ENCODE data around the gene PTPRD. TPM values are rescaled to one million over a fixed set of nuclear protein-coding genes. Genes with fewer than 3 reads are reported as not detected.

PTPRD gene
- total RNA-seq, 1 experiment from 2014 or later: 70.1 TPM

- Histone ChIP-seq H3K27me3 (replicated peaks; ENCODE audit: control insufficient read depth, insufficient read depth, low read length) (no peaks in the 10 kb centered on the region), H3K4me1 (no peaks in the 10 kb centered on the region), H3K4me3 (ENCODE audit: low read depth, low read length) (no peak overlapping the region), H3K36me3 (ENCODE audit: control insufficient read depth, insufficient read depth, low read length) (no peaks in the 10 kb centered on the region), H3K9me3 (no peaks in the 10 kb centered on the region)
- intact Hi-C loops (cut with micrococcal nuclease; ENCODE audit: unreplicated experiment): no loop called here
- POLR2A ChIA-PET: no interaction called here
- no peak overlapping the region for H3K27ac Mint-ChIP-seq (ENCODE audit: unreplicated experiment)
- CTCF ChIA-PET: no interaction called here
- H3K4me1 Mint-ChIP-seq (ENCODE audit: low read depth, unreplicated experiment): no peaks in the 10 kb centered on the region
- DNase-seq: no peak
- H3K27me3 Mint-ChIP-seq (ENCODE audit: insufficient read depth, unreplicated experiment): no peaks in the 10 kb centered on the region
- no TSS peak for BruUV-seq (replicated peaks)
- H3K4me3 Mint-ChIP-seq (ENCODE audit: unreplicated experiment): no peak overlapping the region
- H3K9me3 Mint-ChIP-seq (ENCODE audit: unreplicated experiment): no peaks in the 10 kb centered on the region
- TF ChIP-seq CTCF (IDR thresholded peaks at IDR 0.05; ENCODE audit: insufficient read depth in 1 of 2, low read depth in 1 of 2, low read length in 1 of 2, severe bottlenecking in 1 of 2, unreplicated experiment in 1 of 2): no peak
- no peaks in the 10 kb centered on the region for H3K36me3 Mint-ChIP-seq (ENCODE audit: insufficient read depth, unreplicated experiment)
Observed at GRCh38 chr9:9904041-9904440, 708.8 kb downstream of the PTPRD start.

GRCh38 chr9:9901624-9902023 lies 711.2 kb downstream of the PTPRD start:
- Histone ChIP-seq H3K4me1 (no peaks in the 10 kb centered on the region), H3K4me3 (ENCODE audit: low read depth, low read length) (no peak overlapping the region), H3K9me3 (no peaks in the 10 kb centered on the region), H3K27me3 (replicated peaks; ENCODE audit: control insufficient read depth, insufficient read depth, low read length) (no peaks in the 10 kb centered on the region), H3K36me3 (ENCODE audit: control insufficient read depth, insufficient read depth, low read length) (no peaks in the 10 kb centered on the region)
- no peak for TF ChIP-seq CTCF (IDR thresholded peaks at IDR 0.05; ENCODE audit: insufficient read depth in 1 of 2, low read depth in 1 of 2, low read length in 1 of 2, severe bottlenecking in 1 of 2, unreplicated experiment in 1 of 2)
- Mint-ChIP-seq H3K36me3 (ENCODE audit: insufficient read depth, unreplicated experiment) (no peaks in the 10 kb centered on the region), H3K27ac (ENCODE audit: unreplicated experiment) (no peak overlapping the region), H3K4me3 (ENCODE audit: unreplicated experiment) (no peak overlapping the region), H3K27me3 (ENCODE audit: insufficient read depth, unreplicated experiment) (no peaks in the 10 kb centered on the region), H3K9me3 (ENCODE audit: unreplicated experiment) (no peaks in the 10 kb centered on the region), H3K4me1 (ENCODE audit: low read depth, unreplicated experiment) (no peaks in the 10 kb centered on the region)
- POLR2A ChIA-PET: no interaction called here
- DNase-seq: no peak
- CTCF ChIA-PET: no interaction called here
- intact Hi-C loops (cut with micrococcal nuclease; ENCODE audit: unreplicated experiment): no loop called here
- no TSS peak for BruUV-seq (replicated peaks)

GRCh38 chr9:9893837-9894236 lies 719.0 kb downstream of the PTPRD start:
- no peak overlapping the region for H3K27ac Mint-ChIP-seq (ENCODE audit: unreplicated experiment)
- Histone ChIP-seq H3K36me3 (ENCODE audit: control insufficient read depth, insufficient read depth, low read length) (no peaks in the 10 kb centered on the region), H3K9me3 (no peaks in the 10 kb centered on the region), H3K4me1 (no peaks in the 10 kb centered on the region), H3K4me3 (ENCODE audit: low read depth, low read length) (no peak overlapping the region), H3K27me3 (replicated peaks; ENCODE audit: control insufficient read depth, insufficient read depth, low read length) (no peaks in the 10 kb centered on the region)
- no peak overlapping the region for H3K4me3 Mint-ChIP-seq (ENCODE audit: unreplicated experiment)
- ChIA-PET POLR2A (no interaction called here), CTCF (no interaction called here)
- no peak for DNase-seq
- no peaks in the 10 kb centered on the region for H3K4me1 Mint-ChIP-seq (ENCODE audit: low read depth, unreplicated experiment)
- no peak for TF ChIP-seq CTCF (IDR thresholded peaks at IDR 0.05; ENCODE audit: insufficient read depth in 1 of 2, low read depth in 1 of 2, low read length in 1 of 2, severe bottlenecking in 1 of 2, unreplicated experiment in 1 of 2)
- no peaks in the 10 kb centered on the region for H3K27me3 Mint-ChIP-seq (ENCODE audit: insufficient read depth, unreplicated experiment)
- BruUV-seq (replicated peaks): no TSS peak
- H3K36me3 Mint-ChIP-seq (ENCODE audit: insufficient read depth, unreplicated experiment): no peaks in the 10 kb centered on the region
- H3K9me3 Mint-ChIP-seq (ENCODE audit: unreplicated experiment): no peaks in the 10 kb centered on the region
- intact Hi-C loops (cut with micrococcal nuclease; ENCODE audit: unreplicated experiment): no loop called here
